ENCODE data around the gene SUSD1. TPM values are rescaled to one million over a fixed set of nuclear protein-coding genes. Genes with fewer than 3 reads are reported as not detected.

The SUSD1 gene
- total and polyA plus RNA-seq, 2 of the 13 experiments (the other 11 are each of a cell fraction or from before 2014, with no cell fraction given), result 25.9 to 32.3 TPM

DNA sequence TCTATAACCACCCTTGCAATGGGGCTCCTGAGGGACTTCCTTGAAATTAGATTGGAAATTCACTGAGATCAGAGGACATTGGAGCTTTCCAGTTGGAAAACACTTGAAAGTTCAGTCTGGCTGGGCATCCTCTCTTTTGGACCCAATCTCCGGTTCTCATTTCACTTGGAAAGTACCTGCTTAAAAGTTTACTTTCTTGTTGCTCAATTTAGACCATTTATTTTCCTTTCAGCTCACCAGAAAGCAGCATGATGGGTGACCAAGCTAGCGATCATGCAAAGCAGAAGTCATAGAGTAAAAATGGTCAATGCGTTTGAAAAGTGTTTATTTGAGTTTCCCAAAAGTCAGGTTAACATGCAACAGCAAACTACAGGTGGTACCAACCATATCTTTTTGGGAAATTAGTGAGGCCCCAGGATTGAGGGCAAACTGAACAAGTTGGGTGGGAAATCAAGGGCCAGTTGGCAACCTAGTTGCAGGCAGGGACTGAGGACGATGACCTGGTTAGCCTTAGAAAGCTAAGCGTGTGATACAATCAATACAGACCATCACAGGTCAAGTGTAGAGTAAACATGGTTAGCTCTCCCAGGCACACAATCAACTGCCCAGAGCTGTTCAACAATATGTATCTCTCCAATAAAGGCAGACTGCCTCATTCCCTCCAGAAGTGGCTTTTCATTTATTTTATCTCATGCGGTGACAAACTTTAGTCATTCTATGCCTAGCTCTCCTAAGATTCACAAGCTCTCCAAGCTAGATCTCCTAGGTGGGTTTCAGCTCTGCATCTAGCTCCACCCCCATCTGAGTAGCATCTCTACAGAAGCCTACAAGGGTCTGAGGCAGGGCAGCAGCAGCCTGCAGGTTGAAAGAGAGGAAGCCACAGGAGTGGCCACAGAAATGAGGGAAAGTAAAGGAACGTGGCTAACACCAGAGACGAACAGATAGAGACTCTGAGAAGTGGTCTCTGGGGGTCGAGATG is 141.6 kb downstream of the SUSD1 start:
- in situ Hi-C loops (cut with HindIII; ENCODE audit: extremely low pct_ligation_motif_present, low pct_unique_long_range_greater_than_20kb), result no loop called here
- Histone ChIP-seq H3K27ac (ENCODE audit: extremely low read length, insufficient read depth, low read length) (no peak overlapping the region), H3K27me3 (ENCODE audit: control insufficient read depth in 1 of 2, insufficient read depth in 2 of 2, low read length in 2 of 2) (no peaks in the 10 kb centered on the region), H3K4me1 (ENCODE audit: insufficient read depth, low read length) (peaks cover 24% of the 10 kb centered on the region), H2AFZ (ENCODE audit: low read length) (no peak overlapping the region), H3K9me3 (ENCODE audit: low read length) (no peaks in the 10 kb centered on the region), H3K4me3 (replicated peaks in 1 of 3; ENCODE audit: insufficient read depth in 1 of 3, low read depth in 2 of 3, low read length in 3 of 3) (no peak overlapping the region), H3K79me2 (ENCODE audit: insufficient read depth, low read length) (no peaks in the 10 kb centered on the region), H4K20me1 (ENCODE audit: insufficient read depth, low read length) (no peaks in the 10 kb centered on the region; the same call in 1 of the 2 replicates), H3K36me3 (replicated peaks in 1 of 2; ENCODE audit: control insufficient read depth in 1 of 2, insufficient read depth in 2 of 2, low read length in 2 of 2) (peaks cover 1 to 7% of the 10 kb centered on the region in 2 experiments; a peak in 2 of 5 replicates), H3K9ac (ENCODE audit: insufficient read depth, low read depth, low read length) (no peak overlapping the region), H3K4me2 (ENCODE audit: low read depth, low read length) (no peak overlapping the region)
- FAIRE-seq, result peak; percentile 12
- 74% methylated on average over 9 of the region's 9 CpGs for WGBS (ENCODE audit: low lambda C conversion rate)
- ChIA-PET CTCF (ENCODE audit: low intra/inter-chr PET ratio, low total read pairs) (no interaction called here), POLR2A (no interaction called here)
- peak; percentile 97 for ATAC-seq
- intact Hi-C loops (cut with micrococcal nuclease; ENCODE audit: unreplicated experiment), result no loop called here
- DNase-seq (ENCODE audit: low spot score), result peak; percentile 30
- BruUV-seq (replicated peaks), result no TSS peak
- TF ChIP-seq BCL6 (CRISPR knock-in tag; IDR thresholded peaks at IDR 0.05) (peak; percentile 98), MATR3 (CRISPR knock-in tag; IDR thresholded peaks at IDR 0.05) (no peak), ZNF747 (CRISPR knock-in tag; IDR thresholded peaks at IDR 0.05; ENCODE audit: borderline replicate concordance) (no peak), FOXO1 (CRISPR knock-in tag; IDR thresholded peaks at IDR 0.05) (peak; percentile 59; the same call in 1 of the 2 replicates), RXRB (CRISPR knock-in tag; IDR thresholded peaks at IDR 0.05; ENCODE audit: borderline replicate concordance) (peak; percentile 89), ELF3 (CRISPR knock-in tag; IDR thresholded peaks at IDR 0.05) (no peak), ZBTB1 (CRISPR knock-in tag; IDR thresholded peaks at IDR 0.05; ENCODE audit: borderline replicate concordance) (no peak)
- TF ChIP-seq, protein P1, sequence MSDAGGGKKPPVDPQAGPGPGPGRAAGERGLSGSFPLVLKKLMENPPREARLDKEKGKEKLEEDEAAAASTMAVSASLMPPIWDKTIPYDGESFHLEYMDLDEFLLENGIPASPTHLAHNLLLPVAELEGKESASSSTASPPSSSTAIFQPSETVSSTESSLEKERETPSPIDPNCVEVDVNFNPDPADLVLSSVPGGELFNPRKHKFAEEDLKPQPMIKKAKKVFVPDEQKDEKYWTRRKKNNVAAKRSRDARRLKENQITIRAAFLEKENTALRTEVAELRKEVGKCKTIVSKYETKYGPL (CRISPR knock-in tag; IDR thresholded peaks at IDR 0.05), result no peak
- TF ChIP-seq, protein P2, sequence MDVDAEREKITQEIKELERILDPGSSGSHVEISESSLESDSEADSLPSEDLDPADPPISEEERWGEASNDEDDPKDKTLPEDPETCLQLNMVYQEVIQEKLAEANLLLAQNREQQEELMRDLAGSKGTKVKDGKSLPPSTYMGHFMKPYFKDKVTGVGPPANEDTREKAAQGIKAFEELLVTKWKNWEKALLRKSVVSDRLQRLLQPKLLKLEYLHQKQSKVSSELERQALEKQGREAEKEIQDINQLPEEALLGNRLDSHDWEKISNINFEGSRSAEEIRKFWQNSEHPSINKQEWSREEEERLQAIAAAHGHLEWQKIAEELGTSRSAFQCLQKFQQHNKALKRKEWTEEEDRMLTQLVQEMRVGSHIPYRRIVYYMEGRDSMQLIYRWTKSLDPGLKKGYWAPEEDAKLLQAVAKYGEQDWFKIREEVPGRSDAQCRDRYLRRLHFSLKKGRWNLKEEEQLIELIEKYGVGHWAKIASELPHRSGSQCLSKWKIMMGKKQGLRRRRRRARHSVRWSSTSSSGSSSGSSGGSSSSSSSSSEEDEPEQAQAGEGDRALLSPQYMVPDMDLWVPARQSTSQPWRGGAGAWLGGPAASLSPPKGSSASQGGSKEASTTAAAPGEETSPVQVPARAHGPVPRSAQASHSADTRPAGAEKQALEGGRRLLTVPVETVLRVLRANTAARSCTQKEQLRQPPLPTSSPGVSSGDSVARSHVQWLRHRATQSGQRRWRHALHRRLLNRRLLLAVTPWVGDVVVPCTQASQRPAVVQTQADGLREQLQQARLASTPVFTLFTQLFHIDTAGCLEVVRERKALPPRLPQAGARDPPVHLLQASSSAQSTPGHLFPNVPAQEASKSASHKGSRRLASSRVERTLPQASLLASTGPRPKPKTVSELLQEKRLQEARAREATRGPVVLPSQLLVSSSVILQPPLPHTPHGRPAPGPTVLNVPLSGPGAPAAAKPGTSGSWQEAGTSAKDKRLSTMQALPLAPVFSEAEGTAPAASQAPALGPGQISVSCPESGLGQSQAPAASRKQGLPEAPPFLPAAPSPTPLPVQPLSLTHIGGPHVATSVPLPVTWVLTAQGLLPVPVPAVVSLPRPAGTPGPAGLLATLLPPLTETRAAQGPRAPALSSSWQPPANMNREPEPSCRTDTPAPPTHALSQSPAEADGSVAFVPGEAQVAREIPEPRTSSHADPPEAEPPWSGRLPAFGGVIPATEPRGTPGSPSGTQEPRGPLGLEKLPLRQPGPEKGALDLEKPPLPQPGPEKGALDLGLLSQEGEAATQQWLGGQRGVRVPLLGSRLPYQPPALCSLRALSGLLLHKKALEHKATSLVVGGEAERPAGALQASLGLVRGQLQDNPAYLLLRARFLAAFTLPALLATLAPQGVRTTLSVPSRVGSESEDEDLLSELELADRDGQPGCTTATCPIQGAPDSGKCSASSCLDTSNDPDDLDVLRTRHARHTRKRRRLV (CRISPR knock-in tag; IDR thresholded peaks at IDR 0.05), result no peak
- TF ChIP-seq, protein P3, sequence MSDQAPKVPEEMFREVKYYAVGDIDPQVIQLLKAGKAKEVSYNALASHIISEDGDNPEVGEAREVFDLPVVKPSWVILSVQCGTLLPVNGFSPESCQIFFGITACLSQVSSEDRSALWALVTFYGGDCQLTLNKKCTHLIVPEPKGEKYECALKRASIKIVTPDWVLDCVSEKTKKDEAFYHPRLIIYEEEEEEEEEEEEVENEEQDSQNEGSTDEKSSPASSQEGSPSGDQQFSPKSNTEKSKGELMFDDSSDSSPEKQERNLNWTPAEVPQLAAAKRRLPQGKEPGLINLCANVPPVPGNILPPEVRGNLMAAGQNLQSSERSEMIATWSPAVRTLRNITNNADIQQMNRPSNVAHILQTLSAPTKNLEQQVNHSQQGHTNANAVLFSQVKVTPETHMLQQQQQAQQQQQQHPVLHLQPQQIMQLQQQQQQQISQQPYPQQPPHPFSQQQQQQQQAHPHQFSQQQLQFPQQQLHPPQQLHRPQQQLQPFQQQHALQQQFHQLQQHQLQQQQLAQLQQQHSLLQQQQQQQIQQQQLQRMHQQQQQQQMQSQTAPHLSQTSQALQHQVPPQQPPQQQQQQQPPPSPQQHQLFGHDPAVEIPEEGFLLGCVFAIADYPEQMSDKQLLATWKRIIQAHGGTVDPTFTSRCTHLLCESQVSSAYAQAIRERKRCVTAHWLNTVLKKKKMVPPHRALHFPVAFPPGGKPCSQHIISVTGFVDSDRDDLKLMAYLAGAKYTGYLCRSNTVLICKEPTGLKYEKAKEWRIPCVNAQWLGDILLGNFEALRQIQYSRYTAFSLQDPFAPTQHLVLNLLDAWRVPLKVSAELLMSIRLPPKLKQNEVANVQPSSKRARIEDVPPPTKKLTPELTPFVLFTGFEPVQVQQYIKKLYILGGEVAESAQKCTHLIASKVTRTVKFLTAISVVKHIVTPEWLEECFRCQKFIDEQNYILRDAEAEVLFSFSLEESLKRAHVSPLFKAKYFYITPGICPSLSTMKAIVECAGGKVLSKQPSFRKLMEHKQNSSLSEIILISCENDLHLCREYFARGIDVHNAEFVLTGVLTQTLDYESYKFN (CRISPR knock-in tag; conservative IDR thresholded peaks at IDR 0.05), result peak; percentile 70
- TF ChIP-seq, protein P4, sequence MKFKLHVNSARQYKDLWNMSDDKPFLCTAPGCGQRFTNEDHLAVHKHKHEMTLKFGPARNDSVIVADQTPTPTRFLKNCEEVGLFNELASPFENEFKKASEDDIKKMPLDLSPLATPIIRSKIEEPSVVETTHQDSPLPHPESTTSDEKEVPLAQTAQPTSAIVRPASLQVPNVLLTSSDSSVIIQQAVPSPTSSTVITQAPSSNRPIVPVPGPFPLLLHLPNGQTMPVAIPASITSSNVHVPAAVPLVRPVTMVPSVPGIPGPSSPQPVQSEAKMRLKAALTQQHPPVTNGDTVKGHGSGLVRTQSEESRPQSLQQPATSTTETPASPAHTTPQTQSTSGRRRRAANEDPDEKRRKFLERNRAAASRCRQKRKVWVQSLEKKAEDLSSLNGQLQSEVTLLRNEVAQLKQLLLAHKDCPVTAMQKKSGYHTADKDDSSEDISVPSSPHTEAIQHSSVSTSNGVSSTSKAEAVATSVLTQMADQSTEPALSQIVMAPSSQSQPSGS (CRISPR knock-in tag; IDR thresholded peaks at IDR 0.05), result 0 out of 2 replicates have a peak, but pooled peaks have one; percentile 19

All from HepG2 (cell line).